Measurements from ENCODE around the gene COL4A3. TPM values are rescaled to one million over a fixed set of nuclear protein-coding genes. Genes with fewer than 3 reads are reported as not detected.

COL4A3 gene
- total RNA-seq, 2 donors from 2014 or later, result 29.6 to 36.7 TPM

GRCh38 chr2:227182765-227183164 lies 18.3 kb downstream of the COL4A3 start:
- no peaks in the 10 kb centered on the region for H3K9me3 ChIP-seq
- peaks cover 14 to 21% of the 10 kb centered on the region in 2 donors for H3K4me1 ChIP-seq (ENCODE audit: control insufficient read depth in 1 of 2, low read depth in 2 of 2)
- no peak for DNase-seq (ENCODE audit: low spot score)
- no peak overlapping the region for H3K4me3 ChIP-seq
- H3K36me3 ChIP-seq, result no peaks in the 10 kb centered on the region
- no peak overlapping the region for H3K27ac ChIP-seq
- H3K27me3 ChIP-seq (replicated peaks; ENCODE audit: insufficient read depth), result no peaks in the 10 kb centered on the region
- ATAC-seq (ENCODE audit: insufficient number of reproducible peaks, low FRiP score, low read depth), result no peak
- TF ChIP-seq CTCF (IDR thresholded peaks at IDR 0.05), result no peak

GRCh38 chr2:227183657-227184367 lies 19.4 kb downstream of the COL4A3 start:
- peaks cover 20 to 29% of the 10 kb centered on the region in 2 donors for H3K4me1 ChIP-seq (ENCODE audit: control insufficient read depth in 1 of 2, low read depth in 2 of 2)
- DNase-seq (ENCODE audit: low spot score) (no peak), ATAC-seq (ENCODE audit: insufficient number of reproducible peaks, low FRiP score, low read depth) (no peak)
- no peak overlapping the region for H3K4me3 ChIP-seq
- TF ChIP-seq CTCF (IDR thresholded peaks at IDR 0.05), result no peak
- H3K27me3 ChIP-seq (replicated peaks; ENCODE audit: insufficient read depth), result no peaks in the 10 kb centered on the region
- no peaks in the 10 kb centered on the region for H3K36me3 ChIP-seq
- H3K27ac ChIP-seq, result peak overlapping the region in 1 of 2 donors; percentile 1
- H3K9me3 ChIP-seq, result no peaks in the 10 kb centered on the region

- Histone ChIP-seq H3K4me1 (ENCODE audit: control insufficient read depth in 1 of 2, low read depth in 2 of 2) (peaks cover 24 to 44% of the 10 kb centered on the region in 2 donors), H3K27ac (peak overlapping the region in 1 of 2 donors; percentile 38), H3K36me3 (no peaks in the 10 kb centered on the region), H3K4me3 (no peak overlapping the region), H3K27me3 (replicated peaks; ENCODE audit: insufficient read depth) (no peaks in the 10 kb centered on the region), H3K9me3 (no peaks in the 10 kb centered on the region)
- no peak for ATAC-seq (ENCODE audit: insufficient number of reproducible peaks, low FRiP score, low read depth)
- DNase-seq (ENCODE audit: low spot score), result no peak
- TF ChIP-seq CTCF (IDR thresholded peaks at IDR 0.05), result no peak
These were observed 21.3 kb downstream of the COL4A3 start for GRCh38 chr2:227185615-227186232.

- Histone ChIP-seq H3K9me3 (no peaks in the 10 kb centered on the region), H3K4me1 (ENCODE audit: control insufficient read depth in 1 of 2, low read depth in 2 of 2) (peaks cover 24 to 50% of the 10 kb centered on the region in 2 donors), H3K27me3 (replicated peaks; ENCODE audit: insufficient read depth) (no peaks in the 10 kb centered on the region), H3K27ac (peak overlapping the region in 1 of 2 donors; percentile 79), H3K36me3 (no peaks in the 10 kb centered on the region), H3K4me3 (no peak overlapping the region)
- no peak for TF ChIP-seq CTCF (IDR thresholded peaks at IDR 0.05)
- DNase-seq (ENCODE audit: low spot score), result no peak
- no peak for ATAC-seq (ENCODE audit: insufficient number of reproducible peaks, low FRiP score, low read depth)
These were observed 22.3 kb downstream of the COL4A3 start for GRCh38 chr2:227186751-227187150.

GRCh38 chr2:227188292-227188691 lies 23.9 kb downstream of the COL4A3 start:
- Histone ChIP-seq H3K4me3 (peak overlapping the region; percentile 12), H3K27ac (peak overlapping the region; percentile 79 to 83), H3K36me3 (no peaks in the 10 kb centered on the region), H3K4me1 (ENCODE audit: control insufficient read depth in 1 of 2, low read depth in 2 of 2) (peaks cover 24 to 53% of the 10 kb centered on the region in 2 donors), H3K27me3 (replicated peaks; ENCODE audit: insufficient read depth) (no peaks in the 10 kb centered on the region), H3K9me3 (no peaks in the 10 kb centered on the region)
- DNase-seq (ENCODE audit: low spot score), result no peak
- no peak for TF ChIP-seq CTCF (IDR thresholded peaks at IDR 0.05)
- ATAC-seq (ENCODE audit: insufficient number of reproducible peaks, low FRiP score, low read depth), result peak; percentile 83

All from thoracic aorta (tissue), 2 donors.